Motor neuron (in vitro differentiated cells): ENCODE measurements around the gene IMPA2. TPM values are rescaled to one million over a fixed set of nuclear protein-coding genes. Genes with fewer than 3 reads are reported as not detected.
"Not testable (repeated sequence)": the region's sequence is repeated elsewhere in the genome, so short reads cannot be mapped to it uniquely, and the experiment has no call there.

ENCODE experiments used
- ATAC-seq, 8 experiments: fragments of 200-7000 bp; cut with Tn5 transposase; replicated peaks in 6 of 8; 2 replicates each; pipeline ENCODE4 v1.8.0; 2021; ENCODE audit warnings: mild to moderate bottlenecking in 8 of 8, moderate library complexity in 8 of 8
- H3K27ac ChIP-seq, 2 donors: fragments of 250-450 bp; sonication (Bioruptor Pico); 2 replicates each; pipeline ENCODE4 v1.9.0; 2021; ENCODE audit warnings: antibody characterized with exemption in 2 of 2, mild to moderate bottlenecking in 2 of 2, moderate library complexity in 1 of 2
- H3K4me1 ChIP-seq, 2 donors: fragments of 250-450 bp; sonication (Bioruptor Pico); replicated peaks in 1 of 2; 2 replicates each; pipeline ENCODE4 v1.6.1; 2021; ENCODE audit warnings: antibody characterized with exemption in 2 of 2, mild to moderate bottlenecking in 2 of 2, moderate library complexity in 1 of 2
- H3K4me3 ChIP-seq, 5 donors: fragments of 250-450 bp; sonication (Bioruptor Pico); 2 replicates each; pipeline ENCODE4 v1.9.0; 2021; ENCODE audit warnings: antibody characterized with exemption in 5 of 5, mild to moderate bottlenecking in 5 of 5, moderate library complexity in 4 of 5
- WGBS, 10 experiments: fragments of 450-650 bp; shearing (Covaris generic); methylation state at CpG; one replicate each; pipeline ENCODE4 v1.0.0; 2022; 5-methylcytosine and 5-hydroxymethylcytosine counted together
- in situ Hi-C, 9 experiments: fragments of 400-800 bp; cut with MboI; loops; one replicate each; pipeline ENCODE4 v1.15.0; 2021; ENCODE audit warnings: low sequenced_read_pairs in 9 of 9, low pct_unique_long_range_greater_than_20kb in 2 of 9; ENCODE audit not compliant: unreplicated experiment in 9 of 9
- total RNA-seq, 8 experiments: library from RNA; unstranded; fragments of 300-600 nt; gene quantifications; 2 replicates each; pipeline versions ENCODE4 v1.2.3 to v1.2.4, GENCODE V29; 2022

Gene IMPA2
- total RNA-seq, 8 experiments from 2014 or later: 4.1 to 54.1 (median 16.8) TPM

DNA sequence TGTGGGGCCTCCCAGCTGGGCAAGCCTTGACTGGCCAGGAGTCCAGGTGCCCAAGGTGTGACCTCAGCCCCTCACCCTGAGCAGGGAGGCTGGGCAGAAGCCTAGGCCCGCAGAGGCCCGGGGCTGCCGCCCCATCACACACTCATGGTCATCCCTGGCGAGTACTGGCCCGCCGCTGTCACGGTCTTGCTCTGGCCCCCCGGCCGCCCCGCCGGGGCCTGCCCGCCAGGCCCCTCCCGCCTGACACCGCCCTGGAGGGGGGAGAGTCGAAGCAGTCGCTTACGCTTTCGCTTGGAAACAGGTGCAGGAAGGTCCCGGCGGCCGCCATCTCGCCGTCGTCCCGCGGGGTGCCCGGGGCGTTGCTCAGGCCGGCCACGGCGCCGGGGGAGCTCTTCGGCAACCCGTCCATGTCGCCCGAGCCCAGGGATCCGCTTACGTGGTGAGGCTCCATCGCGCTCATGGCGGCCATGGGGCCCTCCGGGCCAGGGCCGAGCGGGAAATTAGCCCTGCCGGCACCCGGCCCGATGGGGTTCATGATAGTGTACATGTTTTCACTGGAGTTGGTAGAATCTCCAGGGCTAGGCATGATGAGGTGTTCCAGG is 85.7 kb downstream of the IMPA2 start:
- H3K4me1 ChIP-seq: no peaks in the 10 kb centered on the region
- WGBS, 10 experiments: 100% methylated on average over 2 of the region's 47 CpGs; no CpG with 5 or more reads in 9 of the 10 experiments
- in situ Hi-C loops: loop anchor here in 1 of 9 experiments (25.0 kb wide), 1 partner anchor 170 kb away; no protein-coding TSS in a partner anchor
- ATAC-seq: no peak
- no peak overlapping the region for H3K27ac ChIP-seq
- no peak overlapping the region for H3K4me3 ChIP-seq

DNA sequence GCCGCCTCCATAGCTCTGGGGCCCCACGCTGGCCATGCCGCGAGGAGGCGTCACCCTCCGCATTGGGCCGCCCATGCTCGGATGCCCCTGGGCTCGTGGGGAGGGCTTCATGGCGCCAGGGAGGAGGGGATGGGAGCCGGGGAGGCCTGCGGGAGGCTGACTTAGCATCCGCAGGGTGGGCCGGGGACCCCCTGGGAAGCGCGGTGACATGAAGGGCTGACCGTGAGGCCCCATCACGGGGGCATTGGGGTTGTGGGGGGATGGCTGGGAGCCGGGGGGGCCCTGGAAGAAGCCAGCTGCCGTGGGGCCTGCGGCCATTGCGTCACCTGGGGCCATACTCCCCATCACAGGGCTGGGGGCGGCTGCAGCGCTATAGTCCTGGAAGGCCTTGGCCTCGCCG is 86.4 kb downstream of the IMPA2 start:
- WGBS, 10 experiments: no CpG with 5 or more reads among the region's 26 CpGs
- ATAC-seq: no peak
- Histone ChIP-seq H3K27ac (no peak overlapping the region), H3K4me3 (no peak overlapping the region), H3K4me1 (no peaks in the 10 kb centered on the region)
- in situ Hi-C loops: loop anchor here in 1 of 9 experiments (25.0 kb wide), 1 partner anchor 170 kb away; no protein-coding TSS in a partner anchor

DNA sequence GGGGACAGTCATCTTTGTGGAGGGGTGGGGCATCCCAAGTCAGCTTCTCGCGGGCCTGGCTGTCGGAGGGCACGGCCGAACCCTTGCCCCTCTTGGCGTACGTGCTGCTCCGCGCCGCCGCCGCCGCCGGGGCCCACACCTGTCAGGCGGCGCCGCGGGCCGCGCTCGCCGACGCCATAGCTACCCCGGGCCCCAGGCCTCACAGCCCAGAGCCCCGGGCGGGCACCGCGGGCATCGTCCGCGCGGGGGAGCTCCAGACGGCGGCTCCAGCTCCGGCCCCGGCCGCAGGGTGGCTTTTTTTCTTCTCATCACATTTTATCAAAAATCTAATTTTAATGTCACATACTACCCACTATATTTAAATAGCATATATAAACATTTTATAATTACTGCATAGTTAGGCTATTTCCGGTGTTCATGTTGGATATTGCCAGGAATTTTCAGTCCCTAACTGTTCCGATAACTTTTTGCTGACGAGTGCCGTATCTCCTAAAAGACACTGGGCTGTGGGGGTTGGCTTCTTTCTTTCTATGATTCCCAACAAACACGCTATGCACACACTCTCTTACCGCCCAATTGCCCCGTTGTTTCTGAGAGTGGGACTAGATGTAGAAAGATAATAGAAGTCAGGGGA is 87.1 kb downstream of the IMPA2 start:
- ATAC-seq, H3K4me1 ChIP-seq, H3K4me3 ChIP-seq, H3K27ac ChIP-seq: not testable (repeated sequence)
- WGBS, 10 experiments: 68 to 96% (median 87%) methylated on average over 2 to 9 of the region's 44 CpGs; no CpG with 5 or more reads in 2 of the 10 experiments
- in situ Hi-C loops: loop anchor here in 1 of 9 experiments (25.0 kb wide), 1 partner anchor 169 kb away; no protein-coding TSS in a partner anchor

DNA sequence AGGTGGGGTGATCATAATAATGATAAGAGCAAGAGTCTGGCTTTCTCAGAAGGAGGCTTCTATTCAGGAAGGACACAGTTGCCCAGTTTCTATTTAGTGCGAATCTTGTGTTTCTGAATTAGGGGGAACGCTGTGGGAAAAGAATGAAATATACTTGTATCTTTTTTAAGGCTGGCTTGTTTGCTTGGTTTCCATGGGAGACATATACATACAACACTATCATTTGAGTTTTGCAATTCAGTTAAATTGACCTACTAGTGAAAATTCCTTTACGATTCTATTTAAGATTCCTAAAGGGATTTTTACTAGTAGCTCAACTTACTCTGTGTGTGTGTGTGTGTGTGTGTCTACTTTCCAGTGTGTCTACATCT is 87.6 kb downstream of the IMPA2 start:
- Histone ChIP-seq H3K27ac (no peak overlapping the region), H3K4me1 (no peaks in the 10 kb centered on the region), H3K4me3 (no peak overlapping the region)
- in situ Hi-C loops: loop anchor here in 1 of 9 experiments (25.0 kb wide), 1 partner anchor 168 kb away; no protein-coding TSS in a partner anchor
- no peak for ATAC-seq
- 60 to 100% (median 93%) methylated on average over 1 to 3 of the region's 3 CpGs; no CpG with 5 or more reads in 3 of the 10 experiments for whole genome bisulfite sequencing, 10 experiments

DNA sequence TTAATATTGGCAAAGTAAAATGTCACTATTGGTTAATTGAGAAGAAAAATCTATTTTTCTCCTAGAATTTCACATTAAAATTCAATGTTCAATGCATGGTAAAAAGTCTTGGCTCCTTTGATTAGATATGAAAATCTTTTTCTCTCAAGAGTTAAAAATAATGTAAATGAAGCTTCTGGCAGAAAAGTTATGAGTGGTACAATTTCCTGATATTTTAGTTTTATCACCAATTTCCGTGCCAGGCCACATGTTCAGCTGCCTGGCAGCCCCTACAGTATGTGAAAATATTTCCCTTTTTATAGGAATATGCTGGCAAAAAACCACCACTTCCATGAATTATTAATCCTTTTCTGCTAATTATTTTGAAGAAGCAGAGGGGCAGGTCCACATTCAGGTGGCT is 89.8 kb downstream of the IMPA2 start:
- ATAC-seq: not testable (repeated sequence)

DNA sequence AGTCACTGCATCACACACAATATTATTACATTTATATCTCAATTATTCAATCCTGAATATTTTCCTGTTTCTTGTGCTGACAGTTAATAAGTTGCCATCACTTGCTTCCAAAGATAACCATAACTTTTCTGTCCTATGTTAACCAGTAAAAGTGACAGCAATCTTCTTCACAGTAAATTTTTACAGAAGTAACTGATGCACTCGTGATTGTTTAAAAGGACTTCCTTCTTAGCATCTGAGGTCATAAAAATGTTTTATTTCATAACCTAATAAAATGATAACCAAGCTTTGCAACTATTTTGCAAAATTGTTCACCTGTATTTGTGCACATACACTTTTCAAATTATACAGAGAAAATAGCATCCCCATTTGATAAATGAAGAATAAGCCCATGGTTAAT is 91.7 kb downstream of the IMPA2 start:
- in situ Hi-C loops: loop anchor here in 1 of 9 experiments (25.0 kb wide), 1 partner anchor 164 kb away; no protein-coding TSS in a partner anchor
- Histone ChIP-seq H3K4me3 (no peak overlapping the region), H3K4me1 (no peaks in the 10 kb centered on the region), H3K27ac (no peak overlapping the region)
- no peak for ATAC-seq
- WGBS, 10 experiments: 0 to 100% (median 81%) methylated on average over 1 of the region's 1 CpG; no CpG with 5 or more reads in 2 of the 10 experiments

More for the DNA sequence above, 89.8 kb downstream of the IMPA2 start:
- in situ Hi-C loops: loop anchor here in 1 of 9 experiments (25.0 kb wide), 1 partner anchor 166 kb away; no protein-coding TSS in a partner anchor
- WGBS, 10 experiments: 43 to 100% (median 80%) methylated on average over 1 of the region's 1 CpG; no CpG with 5 or more reads in 5 of the 10 experiments
- not testable (repeated sequence) for H3K27ac ChIP-seq, H3K4me3 ChIP-seq, H3K4me1 ChIP-seq

DNA sequence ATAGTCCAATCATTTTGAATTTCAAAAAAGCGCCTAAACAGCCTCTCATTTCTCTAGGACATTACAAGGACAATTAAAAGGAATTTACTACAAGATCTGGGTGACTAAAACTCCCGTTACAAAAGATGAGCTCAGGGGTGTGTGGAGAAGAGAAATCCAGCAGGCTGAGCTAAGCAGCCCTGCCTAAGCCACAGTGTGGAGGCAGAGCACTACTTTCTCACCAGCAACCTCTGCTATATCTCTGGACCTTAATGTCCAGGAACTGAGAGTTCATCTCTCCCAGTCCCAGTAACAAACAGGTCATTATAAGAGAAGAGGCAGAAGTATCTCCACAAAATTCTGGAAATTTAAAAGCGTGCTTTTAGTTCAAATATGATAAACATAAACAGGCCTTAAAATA is 93.4 kb downstream of the IMPA2 start:
- in situ Hi-C loops: loop anchor here in 1 of 9 experiments (25.0 kb wide), 1 partner anchor 163 kb away; no protein-coding TSS in a partner anchor

DNA sequence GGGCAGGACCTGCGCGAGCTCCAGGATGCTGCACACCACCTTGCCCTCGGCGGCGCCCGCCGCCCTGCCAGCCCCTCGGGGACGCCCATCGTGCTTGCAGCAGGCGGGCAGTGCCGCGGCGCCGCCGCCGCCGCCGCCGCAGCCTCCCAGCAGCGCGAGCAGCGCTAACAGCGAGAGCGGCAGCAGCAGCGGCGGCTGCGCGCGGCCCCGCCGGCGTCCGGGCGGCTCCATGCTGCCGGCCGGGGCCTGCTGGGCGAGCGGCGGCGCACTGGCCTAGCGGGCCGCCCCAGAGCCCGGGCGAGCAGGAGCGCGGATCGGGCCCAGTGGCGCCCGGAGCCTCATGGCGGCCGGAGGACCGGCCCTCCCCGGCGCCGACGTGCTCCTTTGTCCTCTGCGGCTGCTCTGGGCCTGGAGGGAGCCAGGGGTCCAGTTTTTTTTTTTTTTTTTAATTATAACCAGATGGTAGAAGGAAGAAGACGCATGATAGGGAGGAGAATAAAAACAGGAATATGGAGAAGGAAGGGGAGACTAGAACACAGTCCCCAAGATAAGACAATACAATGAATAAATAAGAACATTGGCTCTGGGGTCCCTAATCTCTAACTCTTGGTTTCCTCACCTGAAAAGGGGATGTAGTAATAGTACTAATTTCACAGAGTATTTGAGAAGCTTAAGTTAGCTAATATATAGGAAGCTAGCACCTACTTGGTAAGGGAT is 95.3 kb downstream of the IMPA2 start:
- in situ Hi-C loops: no loop called here
- Histone ChIP-seq H3K27ac (no peak overlapping the region), H3K4me1 (no peaks in the 10 kb centered on the region), H3K4me3 (peak overlapping the region in 4 of 5 donors; percentile 24 to 33 (median 27))
- WGBS, 10 experiments: 10 to 90% (median 32%) methylated on average over 1 to 6 of the region's 59 CpGs; no CpG with 5 or more reads in 6 of the 10 experiments
- ATAC-seq: peak in 6 of 8 experiments; percentile 53 to 97 (median 94)

More for the DNA sequence above, 93.4 kb downstream of the IMPA2 start:
- 52 to 94% (median 83%) methylated on average over 1 to 3 of the region's 3 CpGs; no CpG with 5 or more reads in 1 of the 10 experiments for WGBS, 10 experiments
- H3K27ac ChIP-seq: no peak overlapping the region
- H3K4me1 ChIP-seq: no peaks in the 10 kb centered on the region
- ATAC-seq: peak in 7 of 8 experiments; percentile 36 to 76 (median 61)
- no peak overlapping the region for H3K4me3 ChIP-seq

DNA sequence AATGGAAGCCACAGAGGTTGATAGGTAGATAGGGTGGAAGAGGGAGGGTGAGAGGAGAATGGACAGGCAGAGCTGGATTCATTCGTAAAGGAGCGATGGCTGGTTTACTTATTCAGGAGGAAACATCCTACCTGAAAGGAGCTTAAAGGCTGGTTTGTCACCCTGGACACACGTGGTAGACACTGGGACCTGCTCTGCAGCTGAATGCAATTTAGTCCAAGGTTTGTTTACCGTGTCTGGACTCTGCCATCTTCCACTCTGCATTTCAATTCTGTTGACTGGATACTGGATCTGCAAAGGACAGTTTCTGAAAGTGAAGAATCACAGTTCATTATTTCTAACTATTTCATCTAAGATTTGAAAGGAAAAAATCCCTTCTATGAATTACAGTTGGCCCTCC is 96.7 kb downstream of the IMPA2 start:
- H3K4me3 ChIP-seq, H3K4me1 ChIP-seq, in situ Hi-C loops, H3K27ac ChIP-seq: not testable (repeated sequence)
- 40 to 100% (median 80%) methylated on average over 1 to 2 of the region's 4 CpGs; no CpG with 5 or more reads in 7 of the 10 experiments for whole genome bisulfite sequencing, 10 experiments
- peak in 1 of 8 experiments; percentile 6 for ATAC-seq

DNA sequence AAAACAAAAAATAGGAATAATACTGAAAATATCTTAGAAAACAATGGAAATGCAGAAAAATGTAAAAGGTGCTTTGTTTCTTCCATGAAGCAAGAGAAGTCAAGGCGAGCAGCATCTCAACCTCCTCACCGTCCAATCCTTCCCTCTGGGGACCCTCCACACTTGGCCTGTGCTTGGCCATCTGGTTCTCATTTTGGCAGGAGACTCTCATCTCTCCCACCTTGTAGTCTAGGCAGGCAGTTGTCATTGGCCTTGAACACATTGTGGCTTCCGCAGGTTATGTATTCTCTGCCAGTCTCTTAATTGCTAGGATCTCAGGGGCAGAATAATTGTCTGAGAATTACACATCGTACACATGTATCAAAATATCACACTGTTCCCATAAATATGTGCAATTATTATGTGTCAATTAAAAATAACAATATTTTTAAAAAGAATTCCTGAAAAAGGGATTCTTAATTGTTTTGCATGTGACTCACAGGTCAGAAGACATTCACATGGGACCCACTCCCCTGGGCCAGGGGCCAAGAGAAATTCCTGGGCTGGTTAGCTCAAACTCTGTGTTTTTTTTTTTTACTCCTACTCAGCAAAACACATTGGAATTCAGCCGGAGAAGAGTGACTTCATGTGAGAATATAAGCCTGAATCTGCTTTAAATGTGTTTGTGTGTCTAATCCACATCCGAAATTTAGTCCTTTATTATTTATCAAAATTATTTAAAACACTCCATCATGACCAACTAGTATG is 98.4 kb downstream of the IMPA2 start:
- no peak overlapping the region for H3K27ac ChIP-seq
- H3K4me1 ChIP-seq: no peaks in the 10 kb centered on the region
- H3K4me3 ChIP-seq: no peak overlapping the region
- in situ Hi-C loops: no loop called here
- ATAC-seq: peak in 4 of 8 experiments; percentile 37 to 86 (median 56)
- WGBS, 10 experiments: 0 to 91% (median 43%) methylated on average over 1 to 5 of the region's 6 CpGs; no CpG with 5 or more reads in 1 of the 10 experiments
